H1 (cell line): ENCODE measurements around the gene FSIP1. TPM values are rescaled to one million over a fixed set of nuclear protein-coding genes. Genes with fewer than 3 reads are reported as not detected.

Source experiments
- CTCF ChIA-PET: fragments of 300-600 bp; sonication (Branson Sonifier 250); formaldehyde crosslinking; loops from one replicate; lab custom pipeline; 2021; ENCODE audit not compliant: partially characterized antibody; lab: Charles Lee
- POLR2A ChIA-PET: fragments of 300-600 bp; sonication (Branson Sonifier 250); formaldehyde crosslinking; loops from one replicate; lab custom pipeline; 2021; ENCODE audit warnings: inconsistent platforms; ENCODE audit not compliant: partially characterized antibody; lab: Charles Lee
- DNase-seq, 2 experiments: peaks; one replicate each; pipeline versions ENCODE4 v3.0.0 to v3.0.0-alpha.2; 2010 to 2022; ENCODE audit warnings: low spot score in 2 of 2, low read depth in 1 of 2, mixed read lengths in 1 of 2
- FAIRE-seq: peaks from 2 replicates; lab custom pipeline; 2011; peaks lifted over from hg19 to GRCh38; lab: Jason Lieb, UNC
- H2AFZ ChIP-seq: 2 replicates; pipeline ENCODE4 v1.8.1; 2012; ENCODE audit warnings: low read length, inconsistent platforms
- H2AK5ac ChIP-seq: 2 replicates; pipeline ENCODE4 v1.6.1; 2013; ENCODE audit warnings: low read depth, low read length
- H2BK120ac ChIP-seq: replicated peaks from 2 replicates; pipeline ENCODE3; 2013; ENCODE audit warnings: low read depth, low read length, inconsistent platforms
- H2BK12ac ChIP-seq: 2 replicates; pipeline ENCODE4 v1.6.1; 2013; ENCODE audit warnings: low read depth, low read length
- H2BK15ac ChIP-seq: 2 replicates; pipeline ENCODE4 v1.6.1; 2013; ENCODE audit warnings: low read length
- H2BK20ac ChIP-seq: 2 replicates; pipeline ENCODE4 v1.6.1; 2013; ENCODE audit warnings: low read length
- H2BK5ac ChIP-seq: 2 replicates; pipeline ENCODE4 v1.6.1; 2013; ENCODE audit warnings: low read depth, low read length
- H3K14ac ChIP-seq: 2 replicates; pipeline ENCODE4 v1.6.1; 2013; ENCODE audit warnings: inconsistent platforms; ENCODE audit not compliant: insufficient read length
- H3K18ac ChIP-seq: 2 replicates; pipeline ENCODE4 v1.6.1; 2013; ENCODE audit warnings: low read length; ENCODE audit errors: extremely low read depth
- H3K23ac ChIP-seq: 2 replicates; pipeline ENCODE4 v1.6.1; 2013; ENCODE audit warnings: inconsistent platforms; ENCODE audit not compliant: insufficient read length
- H3K23me2 ChIP-seq: 2 replicates; pipeline ENCODE4 v1.6.1; 2013; ENCODE audit warnings: low read depth, low read length
- H3K27ac ChIP-seq: 2 replicates; pipeline ENCODE4 v1.6.1; 2011; ENCODE audit warnings: low read depth, low read length, inconsistent platforms
- H3K27me3 ChIP-seq, 4 experiments: replicated peaks in 1 of 4; 1 replicate in 1 of 4; 2 replicates in 3 of 4; pipeline versions ENCODE4 v1.6.1 to v1.8.1; 2011 to 2013; ENCODE audit warnings: low read length in 3 of 4, mild to moderate bottlenecking in 3 of 4, inconsistent platforms in 2 of 4, mixed read lengths in 2 of 4, moderate library complexity in 1 of 4; ENCODE audit not compliant: control insufficient read depth in 3 of 4, insufficient read depth in 3 of 4; ENCODE audit errors: extremely low read depth in 1 of 4
- H3K36me3 ChIP-seq, 4 experiments: 2 replicates each; pipeline versions ENCODE4 v1.6.1 to v1.8.1; 2011 to 2013; ENCODE audit warnings: mild to moderate bottlenecking in 4 of 4, low read length in 3 of 4, moderate library complexity in 2 of 4, control low read depth in 1 of 4, inconsistent platforms in 1 of 4; ENCODE audit not compliant: insufficient read depth in 4 of 4, control insufficient read depth in 2 of 4
- H3K4ac ChIP-seq: replicated peaks from 2 replicates; pipeline ENCODE3; 2013; ENCODE audit warnings: low read length, low read depth, mixed read lengths, inconsistent platforms; ENCODE audit not compliant: insufficient read length
- H3K4me1 ChIP-seq, 4 experiments: replicated peaks in 1 of 4; 1 replicate in 1 of 4; 2 replicates in 3 of 4; pipeline versions ENCODE4 v1.6.1 to v1.8.1; 2011 to 2013; ENCODE audit warnings: low read length in 3 of 4, inconsistent platforms in 2 of 4, mixed read lengths in 1 of 4; ENCODE audit not compliant: insufficient read depth in 4 of 4, control insufficient read depth in 3 of 4
- H3K4me2 ChIP-seq, 2 experiments: 2 replicates each; pipeline versions ENCODE4 v1.6.1 to v1.8.1; 2011 to 2013; ENCODE audit warnings: low read depth in 2 of 2, low read length in 2 of 2, control low read depth in 1 of 2, inconsistent platforms in 1 of 2, mild to moderate bottlenecking in 1 of 2; ENCODE audit not compliant: insufficient read depth in 1 of 2
- H3K4me3 ChIP-seq, 4 experiments: fragments of 200-600, 300-600 bp in 1 of 4; sonication (generic), shearing (Covaris generic), sonication (Bioruptor Twin) in 1 of 4; 2 replicates each; pipeline versions ENCODE4 v1.5.1 to v1.8.1; 2011 to 2016; ENCODE audit warnings: low read length in 4 of 4, low read depth in 3 of 4, control low read depth in 2 of 4, inconsistent platforms in 2 of 4, mild to moderate bottlenecking in 2 of 4, mixed read lengths in 1 of 4, moderate library complexity in 1 of 4; ENCODE audit not compliant: insufficient read depth in 2 of 4; ENCODE audit errors: extremely low read depth in 1 of 4
- H3K56ac ChIP-seq: replicated peaks from 2 replicates; pipeline ENCODE3; 2013; ENCODE audit warnings: low read depth, mild to moderate bottlenecking, mixed read lengths, low read length, inconsistent platforms; ENCODE audit not compliant: insufficient read length
- H3K79me1 ChIP-seq: 2 replicates; pipeline ENCODE4 v1.6.1; 2013; ENCODE audit warnings: low read depth, low read length, control low read depth
- H3K79me2 ChIP-seq, 2 experiments: 2 replicates each; pipeline versions ENCODE4 v1.6.1 to v1.8.1; 2012 to 2013; ENCODE audit warnings: low read length in 2 of 2, mild to moderate bottlenecking in 2 of 2, inconsistent platforms in 1 of 2; ENCODE audit not compliant: insufficient read depth in 2 of 2, control insufficient read depth in 1 of 2
- H3K9ac ChIP-seq, 4 experiments: replicated peaks in 1 of 4; 1 replicate in 1 of 4; 2 replicates in 3 of 4; pipeline versions ENCODE4 v1.6.1 to v1.8.1; 2011 to 2013; ENCODE audit warnings: low read depth in 3 of 4, low read length in 3 of 4, control low read depth in 2 of 4, mild to moderate bottlenecking in 2 of 4, moderate library complexity in 2 of 4, inconsistent platforms in 1 of 4; ENCODE audit errors: extremely low read depth in 1 of 4
- H3K9me3 ChIP-seq, 2 experiments: 2 replicates each; pipeline versions ENCODE4 v1.6.1 to v1.8.1; 2012 to 2013; ENCODE audit warnings: mild to moderate bottlenecking in 2 of 2, moderate library complexity in 2 of 2, control low read depth in 1 of 2, inconsistent platforms in 1 of 2, low read depth in 1 of 2, low read length in 1 of 2, mixed read lengths in 1 of 2; ENCODE audit not compliant: insufficient read depth in 2 of 2
- H4K20me1 ChIP-seq, 2 experiments: replicated peaks in 1 of 2; 2 replicates each; pipeline versions ENCODE3 to v1.8.1; 2011 to 2013; ENCODE audit warnings: inconsistent platforms in 2 of 2, low read length in 2 of 2, mild to moderate bottlenecking in 1 of 2; ENCODE audit not compliant: insufficient read depth in 2 of 2, control insufficient read depth in 1 of 2
- H4K5ac ChIP-seq: 2 replicates; pipeline ENCODE4 v1.6.1; 2013; ENCODE audit warnings: low read length, low read depth, mixed read lengths, inconsistent platforms; ENCODE audit not compliant: insufficient read length
- H4K8ac ChIP-seq: 2 replicates; pipeline ENCODE4 v1.8.0; 2013; ENCODE audit warnings: mild to moderate bottlenecking, moderate library complexity, low read length, inconsistent platforms; ENCODE audit not compliant: insufficient read depth; ENCODE audit errors: extremely low read depth
- H4K91ac ChIP-seq: replicated peaks from 2 replicates; pipeline ENCODE3; 2013; ENCODE audit warnings: low read length, mixed read lengths, inconsistent platforms; ENCODE audit not compliant: insufficient read length
- CREB1 ChIP-seq: IDR thresholded peaks from 2 replicates; pipeline ENCODE4 v1.6.1; 2012; ENCODE audit warnings: inconsistent platforms
- GTF2F1 ChIP-seq: IDR thresholded peaks from 2 replicates; pipeline ENCODE4 v1.6.1; 2012; ENCODE audit warnings: low read depth, low read length, improper control_type of control experiment, borderline replicate concordance
- MAFK ChIP-seq: IDR thresholded peaks from 2 replicates; pipeline ENCODE4 v1.6.1; 2012; ENCODE audit warnings: low read depth, mild to moderate bottlenecking, improper control_type of control experiment, low read length
- RAD21 ChIP-seq, 2 experiments: IDR thresholded peaks in 1 of 2; conservative IDR thresholded peaks in 1 of 2; 2 replicates each; pipeline ENCODE4 v1.6.1; 2011; ENCODE audit warnings: low read depth in 2 of 2, low read length in 2 of 2, improper control_type of control experiment in 1 of 2, inconsistent platforms in 1 of 2, mild to moderate bottlenecking in 1 of 2, moderate library complexity in 1 of 2
- SP1 ChIP-seq: IDR thresholded peaks from 2 replicates; pipeline ENCODE4 v1.6.1; 2011; ENCODE audit warnings: low read depth, low read length
- TBP ChIP-seq: IDR thresholded peaks from 2 replicates; pipeline ENCODE4 v1.6.1; 2011; ENCODE audit warnings: low read depth, low read length, improper control_type of control experiment
- YY1 ChIP-seq: IDR thresholded peaks from 2 replicates; pipeline ENCODE4 v1.6.1; 2011; ENCODE audit warnings: low read depth, mild to moderate bottlenecking, low read length
- WGBS, 2 experiments: shearing (Covaris generic) in 1 of 2; methylation state at CpG; one replicate each; pipeline versions ENCODE4 v1.1.6 to v1.1.7; 2013 to 2015; ENCODE audit warnings: low lambda C conversion rate in 2 of 2, mixed read lengths in 2 of 2, inconsistent platforms in 1 of 2, low coverage in 1 of 2, missing lambda C conversion rate in 1 of 2; ENCODE audit not compliant: insufficient replicate concordance in 2 of 2, insufficient coverage in 1 of 2, insufficient read length in 1 of 2; ENCODE audit errors: extremely low coverage in 1 of 2, missing lambda C conversion rate in 1 of 2; 5-methylcytosine and 5-hydroxymethylcytosine counted together
- polyA plus RNA-seq, 7 experiments: library from polyadenylated mRNA; depleted of rRNA in 3 of 7; stranded (reverse) in 5 of 7; unstranded in 2 of 7; fragments of >200 nt in 5 of 7; fragments of 200-250 nt in 2 of 7; gene quantifications; 1 replicate in 5 of 7; 2 replicates in 1 of 7; 4 replicates in 1 of 7; pipeline versions ENCODE4 v1.2.1 to v1.2.3, GENCODE V29; 2011 to 2013; ENCODE audit warnings: missing spikeins in 2 of 7, mixed read lengths in 2 of 7
- total RNA-seq: library from RNA; stranded (reverse); fragmentation: NEBNext Ultra II Directional; extraction: Animal tissue kit (Norgen Biotek cat#: 25700); gene quantifications from 2 replicates; pipeline ENCODE4 v1.2.1, GENCODE V29; 2021

The FSIP1 gene
- total and polyA plus RNA-seq, 2 of the 8 experiments (the other 6 are each of a cell fraction or from before 2014, with no cell fraction given) = 0.18 to 1.3 TPM

DNA sequence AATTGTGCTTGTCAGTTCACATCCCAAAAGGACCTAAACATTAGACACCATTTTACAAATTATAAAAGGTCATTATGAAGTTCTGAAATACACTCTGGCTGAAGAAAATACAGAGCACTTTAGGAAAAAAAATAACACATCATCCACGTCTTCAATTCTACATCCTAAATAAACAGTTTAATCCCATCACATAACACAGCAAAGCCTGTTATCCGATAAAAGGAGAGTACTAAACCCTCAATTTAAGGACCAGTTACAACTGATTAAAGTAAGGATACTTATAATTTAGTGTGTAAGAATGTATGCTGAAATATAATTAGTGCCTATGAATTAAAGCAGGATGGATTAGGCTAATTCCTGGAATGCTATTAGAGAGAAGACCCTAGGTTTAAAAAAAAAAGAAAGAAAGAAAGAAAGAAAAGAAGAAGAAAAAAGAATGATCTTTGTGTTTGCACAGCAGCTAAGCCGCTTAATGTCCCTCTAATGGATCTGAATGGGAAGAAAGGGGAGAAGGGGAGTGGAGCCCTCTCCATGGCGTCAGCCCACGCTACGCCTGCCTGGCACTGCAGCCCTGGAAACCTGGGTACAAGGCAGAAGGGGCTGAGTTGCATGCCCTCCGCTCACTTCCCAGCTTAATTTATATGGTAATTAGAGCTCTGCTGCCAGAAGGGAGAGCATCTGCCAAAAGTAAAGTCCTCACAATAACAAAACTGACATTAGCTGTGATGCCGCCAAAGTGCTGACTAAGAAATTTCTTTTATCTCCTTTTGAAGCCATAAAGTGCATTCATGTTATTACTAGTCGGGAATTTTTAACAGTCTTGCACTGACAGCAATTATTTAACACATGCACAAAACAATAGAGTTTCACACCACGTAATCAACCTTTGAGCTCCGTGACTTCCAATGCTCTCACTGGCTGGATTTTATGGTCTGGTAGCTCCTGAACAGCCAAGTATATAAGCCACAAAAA lies 90.0 kb downstream of the FSIP1 start:
- Histone ChIP-seq H3K4me1 (peaks cover 0 to 6% (median 4%) of the 10 kb centered on the region in 4 experiments; a peak in 3 of 7 replicates), H2BK20ac (no peak overlapping the region), H4K8ac (no peak overlapping the region), H4K5ac (no peak overlapping the region), H2BK5ac (no peak overlapping the region), H4K20me1 (no peaks in the 10 kb centered on the region), H3K18ac (no peak overlapping the region), H2BK15ac (no peak overlapping the region), H3K27ac (no peak overlapping the region), H2BK120ac (no peak overlapping the region), H3K4me2 (peak overlapping the region; percentile 4 to 26; a peak in 2 of 4 replicates), H3K36me3 (no peaks in the 10 kb centered on the region), H3K4ac (no peak overlapping the region), H3K9me3 (no peaks in the 10 kb centered on the region), H3K14ac (no peak overlapping the region), H2BK12ac (no peak overlapping the region), H3K79me2 (no peaks in the 10 kb centered on the region), H3K23ac (no peak overlapping the region), H3K4me3 (peak overlapping the region in 1 of 4 experiments; percentile 19; a peak in 1 of 8 replicates), H2AK5ac (no peak overlapping the region), H3K56ac (no peak overlapping the region), H2AFZ (0 out of 2 replicates have a peak overlapping the region, but pooled peaks have one; percentile 19), H3K23me2 (no peaks in the 10 kb centered on the region; the same call in none of the 2 replicates), H3K9ac (no peak overlapping the region), H3K27me3 (peaks cover 0 to 1% (median 0%) of the 10 kb centered on the region in 4 experiments; a peak in 1 of 7 replicates), H3K79me1 (no peaks in the 10 kb centered on the region), H4K91ac (no peak overlapping the region)
- no peak for FAIRE-seq
- TF ChIP-seq MAFK (peak; percentile 59; the same call in 1 of the 2 replicates), TBP (no peak; the same call in 1 of the 2 replicates), CREB1 (0 out of 2 replicates have a peak, but pooled peaks have one; percentile 38), YY1 (peak; percentile 60; the same call in 1 of the 2 replicates), SP1 (no peak), GTF2F1 (no peak), RAD21 (IDR thresholded peaks at IDR 0.05 in 1 of 2, conservative IDR thresholded peaks at IDR 0.05 in 1 of 2; ENCODE audit: low read depth in 2 of 2, low read length in 2 of 2) (0 out of 4 replicates have a peak, but pooled peaks of 1 of the 2 experiments have one; percentile 2)
- POLR2A ChIA-PET = interaction anchor here (0.9 kb wide), 1 partner anchor 8 kb away, joined by 4 read pairs; no protein-coding TSS in a partner anchor
- DNase-seq = peak in 1 of 2 experiments; percentile 10
- CTCF ChIA-PET = interaction anchor here (0.6 to 2.8 kb wide), 8 partner anchors 21 to 663 kb away, joined by 3 to 15 read pairs (median 4); no protein-coding TSS in a partner anchor
- 41 to 100% methylated on average over 1 to 9 of the region's 11 CpGs for WGBS, 2 experiments
